Epithelial cell of prostate (primary cell): ENCODE measurements around the gene TMF1.

Experiments used
- DNase-seq: peaks from one replicate; pipeline ENCODE4 v3.0.0-alpha.2; 2011; ENCODE audit warnings: low read depth, low spot score
- H3K27ac ChIP-seq: fragments of 450-650 bp; 2 replicates; pipeline ENCODE4 v1.5.1; 2017; ENCODE audit warnings: mild to moderate bottlenecking

Gene TMF1

DNA sequence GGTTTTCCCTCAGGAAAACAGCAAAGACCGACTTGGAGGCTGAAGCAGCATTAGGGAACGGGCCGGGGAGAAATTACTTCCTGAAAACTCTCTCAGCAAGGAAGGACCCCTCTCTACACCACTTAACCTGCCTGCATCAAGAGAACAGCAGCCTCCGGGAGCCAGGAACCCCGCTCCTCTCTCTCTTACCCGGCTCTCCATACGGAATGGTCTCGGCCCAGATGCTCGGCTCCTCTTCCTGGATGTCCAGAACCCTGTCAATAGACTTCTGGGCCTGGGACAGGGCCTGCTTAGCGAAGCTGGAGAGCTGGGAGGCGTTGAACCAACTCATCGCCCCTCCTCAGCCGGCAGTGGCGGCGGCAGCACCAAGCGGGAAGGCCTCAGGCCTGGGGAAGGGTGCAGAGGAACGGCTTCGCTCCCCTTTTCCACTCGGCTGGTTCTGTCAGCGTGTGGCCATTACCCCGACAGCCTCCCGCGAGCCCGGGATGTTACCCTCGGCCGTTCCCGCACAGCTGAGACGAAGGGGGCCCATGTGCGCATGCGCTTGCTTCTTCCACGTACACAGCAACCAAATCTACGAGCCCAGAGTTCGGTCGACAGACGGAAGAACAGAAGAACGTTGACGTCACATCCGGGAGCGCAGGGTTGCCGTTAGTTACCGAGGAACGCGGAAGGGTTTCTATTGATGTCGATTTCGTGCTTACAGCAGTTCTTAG is at the start of gene TMF1:
TMF1 (minus strand) TSS at position 578 of the 716 bp plus-strand sequence; CDS start at position 331, 247 bp downstream.
- peak within 1 kb of the TSS; percentile 90 for H3K27ac ChIP-seq
- peak; percentile 96 for DNase-seq

DNA sequence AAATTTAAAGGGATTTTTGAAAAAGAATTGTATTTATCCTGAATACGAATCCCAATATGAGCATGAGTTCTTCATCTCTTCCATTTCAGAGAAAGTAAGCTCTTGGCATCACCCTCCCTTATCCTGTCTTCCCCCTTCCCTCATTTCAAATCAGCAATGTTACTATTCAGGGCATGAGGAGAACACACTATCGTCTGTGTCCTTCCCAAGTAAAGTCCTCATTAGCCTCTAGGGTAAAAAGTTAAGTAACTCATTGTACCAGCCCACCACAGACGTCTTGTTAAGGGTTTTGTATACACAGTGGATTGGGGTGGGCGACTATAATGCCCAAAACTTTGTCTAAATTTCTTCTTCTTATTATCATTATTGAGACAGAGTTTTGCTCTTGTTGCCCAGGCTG is 47.4 kb upstream of the TMF1 start:
- DNase-seq, result no peak
- H3K27ac ChIP-seq, result no peak overlapping the region

- H3K27ac ChIP-seq, result peak overlapping the region; percentile 50
- DNase-seq, result no peak
Measured at GRCh38 chr3:69097407-69098086, 45.4 kb upstream of the TMF1 start.

DNA sequence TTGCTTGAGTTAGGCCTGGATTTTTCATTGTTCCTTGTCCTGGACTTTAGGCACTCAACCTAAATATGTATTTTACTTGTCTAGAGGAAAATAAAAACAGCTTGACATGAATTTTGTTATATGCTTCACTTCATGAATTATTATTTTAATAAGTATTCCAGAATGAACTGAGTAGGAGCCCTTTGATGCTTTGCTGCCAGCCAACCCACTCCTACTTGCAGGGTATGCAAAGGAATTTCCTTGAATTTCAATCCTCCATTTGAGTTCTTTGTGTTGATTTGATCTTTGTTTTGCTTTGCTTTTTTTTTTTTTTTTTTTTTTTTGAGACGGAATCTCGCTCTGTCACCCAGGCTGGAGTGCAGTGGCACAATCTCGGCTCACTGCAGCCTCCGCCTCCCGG is 44.2 kb upstream of the TMF1 start:
- no peak for DNase-seq
- H3K27ac ChIP-seq, result no peak overlapping the region

DNA sequence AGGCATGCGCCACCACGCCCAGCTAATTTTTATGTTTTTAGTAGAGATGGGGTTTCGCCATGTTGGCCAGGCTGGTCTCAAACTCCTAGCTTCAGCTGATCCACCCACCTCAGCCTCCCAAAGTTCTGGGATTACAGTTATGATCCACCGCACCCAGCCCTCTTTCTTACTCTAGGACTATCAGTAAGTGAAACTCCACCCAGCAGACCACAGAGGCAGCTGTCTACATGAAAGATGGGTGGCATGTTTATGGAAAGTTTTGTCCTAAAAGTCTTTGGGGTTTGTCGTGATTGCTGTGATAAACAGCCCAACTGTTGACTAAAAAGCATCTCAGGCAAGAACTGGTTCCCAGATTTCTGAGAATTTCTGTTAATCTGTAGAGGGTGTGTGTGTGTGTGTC is 43.5 kb upstream of the TMF1 start:
- DNase-seq, result no peak
- no peak overlapping the region for H3K27ac ChIP-seq

DNA sequence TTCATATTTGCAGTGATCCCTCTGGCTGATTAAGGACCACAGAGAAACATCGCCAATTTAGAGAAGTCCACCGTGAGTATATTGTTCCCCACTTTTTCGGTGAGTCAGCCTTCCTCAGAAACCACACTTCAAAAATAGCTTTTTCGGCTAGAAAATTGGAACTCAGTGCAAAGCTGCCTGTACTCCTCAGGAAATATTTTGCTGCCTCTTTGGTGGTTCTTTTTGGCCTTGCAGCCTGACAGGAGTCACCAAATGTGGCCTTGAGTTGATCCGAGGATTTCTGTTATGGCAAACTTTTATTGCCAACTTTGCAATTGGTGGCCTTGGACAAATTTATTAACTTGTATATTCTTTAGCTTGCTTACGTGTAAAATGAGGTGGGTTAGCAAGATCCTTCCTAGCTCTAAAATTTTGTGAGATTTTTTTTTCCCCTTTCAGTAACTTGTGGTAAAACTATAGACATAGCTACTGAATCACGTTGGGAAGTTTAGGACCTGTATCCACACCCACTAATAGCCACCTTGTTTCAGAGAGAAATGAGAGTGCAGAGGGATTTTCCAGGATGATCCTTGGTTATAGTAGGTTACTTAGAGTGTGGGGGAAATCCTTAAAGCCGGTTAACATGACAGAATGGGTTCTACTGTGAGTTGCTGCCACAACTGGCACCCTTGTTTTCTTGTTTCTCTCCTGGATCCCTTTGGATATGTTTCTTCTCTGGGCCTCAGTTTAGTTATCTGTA is 42.5 kb upstream of the TMF1 start:
- H3K27ac ChIP-seq, result no peak overlapping the region
- DNase-seq, result no peak

GRCh38 chr3:69092030-69092516 is 39.9 kb upstream of the TMF1 start:
- H3K27ac ChIP-seq, result peak overlapping the region; percentile 97
- no peak for DNase-seq

GRCh38 chr3:69091389-69092029 is 39.4 kb upstream of the TMF1 start:
- peak overlapping the region; percentile 97 for H3K27ac ChIP-seq
- no peak for DNase-seq

DNA sequence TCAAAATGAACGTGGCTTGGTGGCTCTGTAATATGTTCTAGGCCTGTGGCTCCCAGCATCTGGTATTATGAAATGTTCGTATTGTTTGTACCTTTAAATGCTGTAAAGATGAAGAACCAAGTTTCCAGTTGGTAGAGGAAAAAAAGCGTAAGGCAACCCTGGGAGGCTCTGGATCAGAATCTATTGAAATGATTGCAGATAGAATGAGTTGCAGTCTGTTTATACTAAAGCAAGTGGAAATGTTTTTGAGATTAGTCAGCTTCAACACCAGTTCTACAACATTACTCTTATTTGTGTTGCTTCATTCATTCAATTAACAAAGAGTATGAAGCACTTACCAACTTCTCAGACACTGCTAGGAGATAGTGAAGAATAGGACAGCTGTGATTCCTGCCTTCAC is 37.9 kb upstream of the TMF1 start:
- H3K27ac ChIP-seq, result peak overlapping the region; percentile 97
- DNase-seq, result peak; percentile 26

DNA sequence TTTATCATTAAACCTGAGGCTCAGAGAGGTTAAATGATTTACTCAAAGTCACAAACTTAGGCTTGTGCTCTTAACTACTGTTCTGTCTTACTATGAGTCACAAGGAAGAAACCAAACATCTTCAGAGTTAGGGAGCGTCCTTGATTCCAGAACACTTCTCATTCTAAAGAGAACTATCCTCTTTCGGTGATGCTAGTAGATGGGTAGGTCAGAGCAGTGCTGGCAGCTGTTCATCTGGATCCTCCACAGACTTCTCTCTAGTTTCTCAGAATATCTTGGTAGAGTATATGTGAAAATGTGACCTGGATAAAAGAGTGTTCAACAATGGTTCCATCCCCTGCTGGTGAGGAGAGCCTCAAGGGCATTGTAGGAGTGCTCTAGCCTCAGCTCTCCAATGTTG is 35.9 kb upstream of the TMF1 start:
- peak overlapping the region; percentile 97 for H3K27ac ChIP-seq

GRCh38 chr3:69087030-69087791 is 35.1 kb upstream of the TMF1 start:
- H3K27ac ChIP-seq, result peak overlapping the region; percentile 97
- no peak for DNase-seq

More for the DNA sequence above, 35.9 kb upstream of the TMF1 start:
- no peak for DNase-seq

DNA sequence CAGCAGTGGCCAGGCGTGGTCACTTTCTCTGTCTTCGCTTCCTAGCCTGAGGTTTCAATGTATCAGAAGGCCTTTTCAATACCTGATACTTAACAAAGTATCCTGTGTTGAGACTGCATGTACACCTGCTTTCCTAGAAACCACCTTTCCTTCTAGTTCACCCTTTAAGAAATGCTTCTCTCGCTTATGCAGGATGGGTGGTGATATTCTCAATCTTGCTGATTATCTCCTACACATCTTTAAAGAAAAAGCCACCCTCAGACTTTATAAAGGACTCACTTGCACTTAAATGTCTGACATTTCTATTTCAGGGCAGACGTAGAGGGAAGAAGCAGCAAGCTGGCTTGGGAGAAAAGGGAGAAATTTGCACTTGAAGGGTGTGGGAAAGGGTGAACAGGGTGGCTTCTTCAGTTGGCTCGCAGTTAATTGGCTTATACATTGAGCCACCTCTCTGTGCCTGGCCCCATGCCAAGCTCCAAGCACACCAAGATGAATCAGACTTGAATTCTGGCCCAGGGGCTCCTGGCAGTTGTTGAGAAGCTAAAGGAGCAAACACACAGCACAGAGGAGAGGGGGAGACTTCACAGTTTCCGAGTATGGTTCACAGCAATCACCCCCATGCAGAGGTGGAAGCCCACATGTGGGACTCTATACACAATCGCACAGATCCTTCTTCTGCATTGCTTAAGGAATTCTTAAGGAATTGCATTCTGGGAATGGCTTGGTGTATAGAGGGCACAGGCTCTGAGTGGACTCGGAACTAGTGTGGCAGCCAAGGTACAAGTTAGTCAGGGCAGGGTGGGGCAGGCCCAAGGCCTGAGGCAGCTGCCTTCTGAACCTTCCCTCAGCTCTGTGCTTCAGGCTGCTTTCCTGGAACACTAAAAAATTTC is 33.9 kb upstream of the TMF1 start:
- peak; percentile 76 for DNase-seq
- H3K27ac ChIP-seq, result peak overlapping the region; percentile 97

DNA sequence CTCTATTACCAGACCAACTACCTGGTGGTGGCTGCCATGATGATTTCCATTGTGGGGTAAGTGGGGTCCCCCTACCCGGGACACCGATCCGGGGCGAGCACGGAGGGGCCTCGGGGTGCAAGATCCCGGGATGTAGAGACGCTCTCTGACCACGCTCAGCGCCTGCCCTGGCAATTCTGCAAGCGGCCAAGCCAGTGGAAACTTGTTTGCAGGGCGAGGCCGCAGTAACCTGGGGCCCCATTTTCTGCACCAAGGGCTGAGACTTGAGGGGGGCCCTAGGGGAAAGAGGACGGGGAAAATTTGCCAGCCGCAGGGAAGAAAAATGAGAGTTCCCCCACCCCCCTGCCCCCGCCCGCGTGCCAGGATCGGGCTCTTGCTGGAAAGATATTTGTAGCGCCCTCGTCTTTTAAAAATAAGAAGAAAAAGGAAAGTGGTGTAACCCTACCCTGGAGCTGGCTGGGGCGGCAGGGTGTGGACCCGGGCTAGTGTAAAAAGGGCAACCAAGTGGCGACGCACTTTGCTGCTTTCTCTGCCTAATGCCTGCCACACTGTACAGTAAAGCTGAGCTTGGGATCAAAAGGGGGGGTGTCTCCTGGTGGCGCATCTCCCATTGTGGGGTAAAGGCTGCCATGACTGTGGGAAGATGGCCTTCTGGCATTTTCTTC is 33.2 kb upstream of the TMF1 start:
- DNase-seq, result no peak
- H3K27ac ChIP-seq, result peak overlapping the region; percentile 97

- peak within 1 kb of the TSS; percentile 97 for H3K27ac ChIP-seq
- peak; percentile 67 for DNase-seq
Measured at GRCh38 chr3:69084326-69085167, 32.4 kb upstream of the TMF1 start, which contains the start of gene ARL6IP5. ARL6IP5 (plus strand) TSS chr3:69084937; CDS start chr3:69085048, 111 bp downstream.

DNA sequence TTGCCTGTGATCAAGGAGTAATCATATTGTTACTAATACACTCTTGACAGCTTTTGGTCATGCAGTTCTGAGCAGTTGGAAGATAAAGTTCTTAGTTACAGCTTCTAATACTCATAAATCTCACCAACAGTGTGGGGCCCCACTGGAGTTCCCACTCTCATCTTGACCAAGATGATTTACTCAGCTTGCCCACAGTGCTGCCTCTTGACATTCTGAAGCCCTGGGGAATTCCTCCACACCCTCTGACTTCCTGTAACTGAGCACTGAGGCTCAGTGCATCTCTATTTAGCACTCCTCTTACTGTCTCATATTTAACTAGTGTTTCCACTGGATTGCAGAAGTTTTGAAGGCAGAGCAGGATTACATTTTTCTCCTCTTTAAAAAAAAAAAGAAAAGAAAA is 30.7 kb upstream of the TMF1 start:
- DNase-seq, result no peak
- peak overlapping the region; percentile 97 for H3K27ac ChIP-seq

GRCh38 chr3:69082361-69082760 is 30.2 kb upstream of the TMF1 start:
- peak overlapping the region; percentile 97 for H3K27ac ChIP-seq

GRCh38 chr3:69081583-69082262 is 29.6 kb upstream of the TMF1 start:
- DNase-seq, result no peak
- peak overlapping the region; percentile 97 for H3K27ac ChIP-seq

More at GRCh38 chr3:69082361-69082760, 30.2 kb upstream of the TMF1 start:
- no peak for DNase-seq
